ENCODE data around the gene MUL1. TPM values are rescaled to one million over a fixed set of nuclear protein-coding genes. Genes with fewer than 3 reads are reported as not detected.
A peak's percentile ranks its signal among the peaks of the same experiment; 100 is the strongest.

MUL1 gene
- total RNA-seq, 1 experiment from 2014 or later = 24.7 TPM

GRCh38 chr1:20485527-20486456 lies 22.2 kb downstream of the MUL1 start, which contains the start of gene CAMK2N1:
TSS of gene CAMK2N1 (minus strand) at chr1:20486210. CDS start at chr1:20485379, 831 bp downstream.
- Histone ChIP-seq H3K27ac (ENCODE audit: low read depth, low read length) (peak within 1 kb of the TSS; percentile 85), H2AFZ (ENCODE audit: low read depth, low read length, poor library complexity, severe bottlenecking) (peak within 1 kb of the TSS; percentile 61), H3K27me3 (ENCODE audit: insufficient read depth, low read length) (no peaks in the 10 kb centered on the region), H3K4me1 (ENCODE audit: control insufficient read depth in 1 of 2, insufficient read depth in 2 of 2, low read length in 2 of 2) (peaks cover 21 to 49% of the 10 kb centered on the region in 2 experiments), H3K36me3 (ENCODE audit: control insufficient read depth in 1 of 2, insufficient read depth in 2 of 2, low read length in 2 of 2) (no peaks in the 10 kb centered on the region), H3K9me3 (ENCODE audit: control insufficient read depth in 1 of 2, insufficient read depth in 1 of 2, low read depth in 1 of 2, low read length in 2 of 2) (no peaks in the 10 kb centered on the region), H3K79me2 (ENCODE audit: insufficient read depth, low read length) (peaks cover 18% of the 10 kb centered on the region), H3K4me2 (ENCODE audit: low read length) (peak within 1 kb of the TSS; percentile 95), H3K4me3 (replicated peaks in 1 of 2; ENCODE audit: low read depth in 1 of 2, low read length in 2 of 2) (peak within 1 kb of the TSS; percentile 77 to 94), H4K20me1 (ENCODE audit: insufficient read depth) (no peaks in the 10 kb centered on the region), H3K9me2 (ENCODE audit: insufficient read depth) (no peaks in the 10 kb centered on the region), H3K9ac (ENCODE audit: low read length) (peak within 1 kb of the TSS; percentile 83)
- TF ChIP-seq EZH2phosphoT487 (IDR thresholded peaks at IDR 0.05; ENCODE audit: borderline replicate concordance) (no peak), ATF3 (IDR thresholded peaks at IDR 0.05) (no peak), FOSL1 (IDR thresholded peaks at IDR 0.05; ENCODE audit: low read depth) (no peak), JUND (IDR thresholded peaks at IDR 0.05) (no peak), ELF1 (IDR thresholded peaks at IDR 0.05; ENCODE audit: borderline replicate concordance, low read depth) (no peak), CTCF (IDR thresholded peaks at IDR 0.05 in 2 of 3, conservative IDR thresholded peaks at IDR 0.05 in 1 of 3; ENCODE audit: borderline replicate concordance in 1 of 3, insufficient read depth in 1 of 3, low read depth in 2 of 3, low read length in 2 of 3) (no peak), POLR2AphosphoS5 (IDR thresholded peaks at IDR 0.05; ENCODE audit: low read depth, low read length) (peak; percentile 68), RAD21 (IDR thresholded peaks at IDR 0.05; ENCODE audit: low read depth) (no peak), SP1 (IDR thresholded peaks at IDR 0.05; ENCODE audit: low read depth) (no peak), YY1 (IDR thresholded peaks at IDR 0.05; ENCODE audit: extremely low read depth, insufficient replicate concordance, low read depth, low read length) (no peak), ZNF274 (IDR thresholded peaks at IDR 0.05; ENCODE audit: low read depth, low read length) (no peak), MAX (IDR thresholded peaks at IDR 0.05) (no peak), POLR2A (IDR thresholded peaks at IDR 0.05; ENCODE audit: borderline replicate concordance, extremely low read depth, insufficient read depth, insufficient read length) (peak; percentile 17)
- CTCF ChIA-PET = interaction anchor here (1.3 kb wide), 1 partner anchor 9 kb away, joined by 8 read pairs; no protein-coding TSS in a partner anchor
- ATAC-seq = peak; percentile 73
- no peak for DNase-seq (ENCODE audit: low read depth, low spot score)
- intact Hi-C loops (cut with micrococcal nuclease) = no loop called here
- POLR2A ChIA-PET = no interaction called here
- RAD21 ChIA-PET (ENCODE audit: low non-redundant PET in 1 of 2, low total read pairs in 2 of 2, uncharacterized antibody in 2 of 2, unreplicated experiment in 2 of 2) = interaction anchor here in 1 of 2 experiments (0.7 kb wide), 1 partner anchor 138 kb away, joined by 3 read pairs; no protein-coding TSS in a partner anchor
- BruUV-seq (replicated peaks) = no TSS peak
